ENCODE results near the gene CEBPG.

- TF ChIP-seq POLR2AphosphoS5 (IDR thresholded peaks at IDR 0.05; ENCODE audit: borderline replicate concordance, low read depth, low read length): no peak
- no peak for TF ChIP-seq EZH2 (IDR thresholded peaks at IDR 0.05)
- TF ChIP-seq FOXP2 (optimal IDR thresholded peaks at IDR 0.05; ENCODE audit: control extremely low read depth, extremely low read length, insufficient read depth): no peak
Observed at GRCh38 chr19:33344573-33344925, 29.0 kb upstream of the CEBPG start.
